ENCODE data around the gene EOLA2. TPM values are rescaled to one million over a fixed set of nuclear protein-coding genes. Genes with fewer than 3 reads are reported as not detected.

EOLA2 gene
- total and polyA plus RNA-seq, 2 donors (not counting 3 experiments of a cell fraction or from before 2014, with no cell fraction given) = 24.3 to 33.0 TPM

GRCh38 chrX:149950681-149951080, 12.4 kb upstream of the EOLA2 start:
- ChIA-PET CTCF (interaction anchor here (0.7 to 2.4 kb wide), 15 partner anchors 11 to 767 kb away, joined by 3 to 17 read pairs (median 5); partner anchors contain the start of genes EOLA2, MAMLD1 and MTM1), POLR2A (no interaction called here)
- H3K9me1 ChIP-seq (replicated peaks; ENCODE audit: control insufficient read depth, extremely low read depth, insufficient read depth, low read length) = no peaks in the 10 kb centered on the region
- no peaks in the 10 kb centered on the region for H3K4me1 ChIP-seq (ENCODE audit: control insufficient read depth, extremely low read depth, insufficient read depth, low read length)
- H3K4me2 ChIP-seq (ENCODE audit: insufficient read depth, low read length) = no peak overlapping the region
- H3K27me3 ChIP-seq (ENCODE audit: control insufficient read depth in 2 of 2, insufficient read depth in 2 of 2, low read length in 2 of 2) = no peaks in the 10 kb centered on the region
- peak; percentile 62 for DNase-seq (ENCODE audit: low read depth, low spot score)
- dilution Hi-C loops (cut with MboI; ENCODE audit: extremely low pct_ligation_motif_present, low sequenced_read_pairs) = no loop called here
- no peak overlapping the region for H3K4me3 ChIP-seq (replicated peaks in 1 of 3; ENCODE audit: insufficient read depth in 1 of 3, low read depth in 1 of 3, low read length in 3 of 3)
- no peaks in the 10 kb centered on the region for H3K9me3 ChIP-seq (replicated peaks; ENCODE audit: control insufficient read depth, insufficient read depth, low read length)
- intact Hi-C loops (cut with micrococcal nuclease) = loop anchor here (1.0 to 5.0 kb wide), 4 partner anchors 414 to 767 kb away; no protein-coding TSS in a partner anchor
- no peaks in the 10 kb centered on the region for H3K36me3 ChIP-seq (ENCODE audit: control insufficient read depth in 2 of 2, extremely low read depth in 1 of 2, insufficient read depth in 2 of 2, low read length in 2 of 2)
- no peak overlapping the region for H2AFZ ChIP-seq (ENCODE audit: low read depth, low read length)
- TF ChIP-seq POLR2A (IDR thresholded peaks at IDR 0.05; ENCODE audit: low read depth, low read length) (no peak), MYC (IDR thresholded peaks at IDR 0.05; ENCODE audit: low read depth, low read length) (no peak)
- TF ChIP-seq, protein P1, sequence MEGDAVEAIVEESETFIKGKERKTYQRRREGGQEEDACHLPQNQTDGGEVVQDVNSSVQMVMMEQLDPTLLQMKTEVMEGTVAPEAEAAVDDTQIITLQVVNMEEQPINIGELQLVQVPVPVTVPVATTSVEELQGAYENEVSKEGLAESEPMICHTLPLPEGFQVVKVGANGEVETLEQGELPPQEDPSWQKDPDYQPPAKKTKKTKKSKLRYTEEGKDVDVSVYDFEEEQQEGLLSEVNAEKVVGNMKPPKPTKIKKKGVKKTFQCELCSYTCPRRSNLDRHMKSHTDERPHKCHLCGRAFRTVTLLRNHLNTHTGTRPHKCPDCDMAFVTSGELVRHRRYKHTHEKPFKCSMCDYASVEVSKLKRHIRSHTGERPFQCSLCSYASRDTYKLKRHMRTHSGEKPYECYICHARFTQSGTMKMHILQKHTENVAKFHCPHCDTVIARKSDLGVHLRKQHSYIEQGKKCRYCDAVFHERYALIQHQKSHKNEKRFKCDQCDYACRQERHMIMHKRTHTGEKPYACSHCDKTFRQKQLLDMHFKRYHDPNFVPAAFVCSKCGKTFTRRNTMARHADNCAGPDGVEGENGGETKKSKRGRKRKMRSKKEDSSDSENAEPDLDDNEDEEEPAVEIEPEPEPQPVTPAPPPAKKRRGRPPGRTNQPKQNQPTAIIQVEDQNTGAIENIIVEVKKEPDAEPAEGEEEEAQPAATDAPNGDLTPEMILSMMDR (IDR thresholded peaks at IDR 0.05; ENCODE audit: extremely low read depth in 1 of 2, insufficient read depth in 1 of 2, low read depth in 1 of 2, low read length in 2 of 2) = peak; percentile 22 to 25
- no TSS peak for BruUV-seq (replicated peaks)
- H4K20me1 ChIP-seq (replicated peaks; ENCODE audit: control insufficient read depth, extremely low read depth, insufficient read depth, low read length) = no peaks in the 10 kb centered on the region
- H3K27ac ChIP-seq (ENCODE audit: insufficient read depth, low read depth, low read length) = no peak overlapping the region
- H3K9ac ChIP-seq (replicated peaks; ENCODE audit: extremely low read depth, insufficient read depth, low read length) = no peak overlapping the region
- H3K79me2 ChIP-seq (ENCODE audit: control insufficient read depth, insufficient read depth, low read length) = no peaks in the 10 kb centered on the region
- FAIRE-seq = peak; percentile 85

DNA sequence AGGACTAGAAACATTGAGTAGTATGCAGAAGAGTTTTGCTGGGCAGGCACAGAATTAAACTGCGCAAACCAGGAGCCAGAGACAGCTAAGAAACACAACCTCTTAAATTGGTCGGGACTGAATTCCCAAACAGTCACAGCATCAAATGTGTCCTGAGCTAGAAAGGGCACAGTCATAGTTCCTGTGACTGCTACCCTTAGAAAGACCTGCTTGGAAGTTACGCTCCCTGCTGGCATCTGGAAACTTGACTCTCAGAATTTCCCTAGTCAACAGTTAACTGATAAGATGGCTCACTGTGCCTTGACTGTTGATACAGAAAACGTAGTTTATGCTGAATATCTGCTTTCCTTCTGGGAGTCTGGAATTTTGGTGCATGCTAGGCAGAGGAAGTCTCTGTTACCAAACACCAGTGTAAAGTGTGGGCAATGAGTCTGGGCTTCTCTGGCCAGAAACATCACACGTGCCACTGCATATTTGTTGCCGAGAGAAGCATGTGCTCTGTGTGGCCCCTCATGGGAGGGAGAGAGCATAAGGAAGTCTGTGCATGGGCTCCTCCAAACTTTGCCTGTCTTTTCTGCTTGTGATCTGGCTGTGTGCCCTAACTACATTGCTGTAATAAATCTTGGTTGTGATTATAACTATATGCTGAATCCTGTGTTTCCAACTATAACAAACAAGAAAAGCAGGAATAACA, 11.6 kb upstream of the EOLA2 start:
- no peak overlapping the region for H2AFZ ChIP-seq (ENCODE audit: low read depth, low read length)
- H3K36me3 ChIP-seq (ENCODE audit: control insufficient read depth in 2 of 2, extremely low read depth in 1 of 2, insufficient read depth in 2 of 2, low read length in 2 of 2) = no peaks in the 10 kb centered on the region

More for the DNA sequence above, 11.6 kb upstream of the EOLA2 start:
- dilution Hi-C loops (cut with MboI; ENCODE audit: extremely low pct_ligation_motif_present, low sequenced_read_pairs) (no loop called here), intact Hi-C loops (cut with micrococcal nuclease) (loop anchor here (1.0 to 5.0 kb wide), 3 partner anchors 536 to 767 kb away; no protein-coding TSS in a partner anchor)
- H3K4me2 ChIP-seq (ENCODE audit: insufficient read depth, low read length) = no peak overlapping the region
- POLR2A ChIA-PET = no interaction called here
- H3K27me3 ChIP-seq (ENCODE audit: control insufficient read depth in 2 of 2, insufficient read depth in 2 of 2, low read length in 2 of 2) = no peaks in the 10 kb centered on the region
- H3K9me3 ChIP-seq (replicated peaks; ENCODE audit: control insufficient read depth, insufficient read depth, low read length) = no peaks in the 10 kb centered on the region
- no peak for FAIRE-seq
- no peak for DNase-seq (ENCODE audit: low read depth, low spot score)
- TF ChIP-seq MAX (IDR thresholded peaks at IDR 0.05; ENCODE audit: insufficient read depth, insufficient read length) = no peak
- TF ChIP-seq POLR2A (IDR thresholded peaks at IDR 0.05; ENCODE audit: low read depth, low read length) = no peak
- TF ChIP-seq, protein P1 (IDR thresholded peaks at IDR 0.05; ENCODE audit: extremely low read depth in 1 of 2, insufficient read depth in 1 of 2, low read depth in 1 of 2, low read length in 2 of 2) = no peak
- TF ChIP-seq MYC (IDR thresholded peaks at IDR 0.05; ENCODE audit: low read depth, low read length) = no peak
- no peak for TF ChIP-seq FOS (IDR thresholded peaks at IDR 0.05; ENCODE audit: borderline replicate concordance, insufficient read depth, low read length)
- TF ChIP-seq GATA2 (IDR thresholded peaks at IDR 0.05; ENCODE audit: insufficient read depth, insufficient read length, low read depth, low read length) = no peak
- TF ChIP-seq JUN (IDR thresholded peaks at IDR 0.05; ENCODE audit: borderline replicate concordance, insufficient read depth, insufficient read length, low read depth) = no peak
- no peak for TF ChIP-seq EZH2 (IDR thresholded peaks at IDR 0.05; ENCODE audit: borderline replicate concordance, low read depth, low read length, severe bottlenecking)
- H3K27ac ChIP-seq (ENCODE audit: insufficient read depth, low read depth, low read length) = no peak overlapping the region
- CTCF ChIA-PET = interaction anchor here (0.7 to 2.4 kb wide), 15 partner anchors 11 to 768 kb away, joined by 3 to 17 read pairs (median 5); partner anchors contain the start of genes EOLA2, MAMLD1 and MTM1
- H3K9ac ChIP-seq (replicated peaks; ENCODE audit: extremely low read depth, insufficient read depth, low read length) = no peak overlapping the region
- H4K20me1 ChIP-seq (replicated peaks; ENCODE audit: control insufficient read depth, extremely low read depth, insufficient read depth, low read length) = no peaks in the 10 kb centered on the region
- BruUV-seq (replicated peaks) = no TSS peak
- no peak overlapping the region for H3K4me3 ChIP-seq (replicated peaks in 1 of 3; ENCODE audit: insufficient read depth in 1 of 3, low read depth in 1 of 3, low read length in 3 of 3)
- no peaks in the 10 kb centered on the region for H3K79me2 ChIP-seq (ENCODE audit: control insufficient read depth, insufficient read depth, low read length)
- H3K4me1 ChIP-seq (ENCODE audit: control insufficient read depth, extremely low read depth, insufficient read depth, low read length) = no peaks in the 10 kb centered on the region
- H3K9me1 ChIP-seq (replicated peaks; ENCODE audit: control insufficient read depth, extremely low read depth, insufficient read depth, low read length) = no peaks in the 10 kb centered on the region
